HG03045 (cell line): ENCODE measurements around the gene GARIN1A.

Experiments used
- ATAC-seq: cut with Tn5 transposase; IDR thresholded peaks from one replicate; pipeline ENCODE4 v1.9.1; 2021; ENCODE audit warnings: mild to moderate bottlenecking, moderate library complexity; ENCODE audit not compliant: unreplicated experiment

The GARIN1A gene

DNA sequence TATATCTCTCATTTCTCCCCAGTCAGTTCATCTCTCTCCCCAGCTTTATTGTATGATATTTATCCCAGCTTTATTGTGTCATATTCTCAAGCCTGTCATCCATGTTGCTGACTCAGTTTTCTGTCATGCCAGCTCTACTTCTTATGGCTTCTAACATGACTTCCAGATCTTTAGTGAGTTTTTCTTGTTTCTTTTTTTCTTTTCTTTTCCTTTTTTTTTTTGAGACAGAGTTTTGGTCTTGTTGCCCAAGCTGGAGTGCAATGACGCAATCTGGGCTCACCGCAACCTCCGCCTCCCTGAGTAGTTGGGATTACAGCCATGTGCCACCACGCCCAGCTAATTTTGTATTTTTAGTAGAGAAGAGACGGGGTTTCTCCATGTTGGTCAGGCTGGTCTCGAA, 38.4 kb downstream of the GARIN1A start:
- no peak for ATAC-seq

DNA sequence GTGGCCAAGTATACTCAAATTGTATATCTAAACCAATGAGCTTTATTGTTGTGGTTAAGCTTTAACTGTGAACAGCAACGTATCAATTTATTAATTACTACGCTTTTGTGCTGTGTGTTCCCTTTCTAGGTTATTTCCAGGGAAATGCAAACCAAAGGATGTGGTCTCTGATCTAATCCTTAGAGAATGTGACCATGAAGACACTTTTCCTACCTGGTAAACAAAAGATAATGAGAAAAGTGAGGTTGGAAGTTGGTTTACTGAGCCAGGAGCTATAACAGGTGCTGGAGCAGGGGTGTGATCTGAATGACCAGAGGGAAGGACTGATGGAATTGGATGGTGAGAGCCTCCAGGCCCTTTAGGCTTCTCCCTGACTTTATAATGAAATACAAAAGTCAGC, 41.7 kb downstream of the GARIN1A start:
- ATAC-seq: no peak

DNA sequence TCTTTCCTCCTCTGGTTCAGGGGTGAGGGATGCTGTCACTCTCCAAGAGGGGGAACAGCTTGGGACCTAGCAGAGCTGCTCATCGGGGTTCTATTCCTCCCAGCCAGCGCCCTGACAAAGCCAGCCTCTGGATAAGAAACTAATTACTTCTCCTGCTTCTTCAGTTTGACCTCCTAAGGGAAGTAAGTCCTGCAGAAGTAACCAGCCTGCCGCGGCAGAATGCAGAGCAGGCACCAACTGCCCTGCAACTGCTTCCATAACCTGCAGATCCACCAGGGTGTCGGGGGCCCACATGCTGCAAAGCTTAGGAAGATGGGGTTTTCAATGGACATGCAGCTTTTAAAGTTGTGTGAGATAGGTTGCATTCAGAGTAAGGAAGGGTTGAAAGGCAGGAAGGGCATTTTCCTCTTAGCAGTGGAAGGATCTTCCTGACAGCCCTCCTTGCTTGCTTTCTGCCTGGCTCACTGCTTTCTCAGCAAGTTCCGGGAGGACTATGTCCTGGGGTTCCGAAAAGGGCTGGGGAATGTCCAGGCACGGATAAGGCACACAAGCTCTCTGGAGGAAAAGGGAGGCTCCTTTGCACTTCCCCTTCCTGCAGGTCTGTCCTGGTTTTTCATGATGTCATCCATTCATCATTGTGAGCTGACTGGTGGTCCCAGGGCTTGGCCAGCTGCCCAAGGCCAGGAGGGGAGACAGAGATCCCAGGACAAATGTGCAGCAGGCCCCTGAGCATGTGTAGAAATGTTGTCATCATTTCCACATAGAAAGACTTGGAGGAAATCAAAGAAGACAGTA, 42.8 kb downstream of the GARIN1A start:
- ATAC-seq: no peak

DNA sequence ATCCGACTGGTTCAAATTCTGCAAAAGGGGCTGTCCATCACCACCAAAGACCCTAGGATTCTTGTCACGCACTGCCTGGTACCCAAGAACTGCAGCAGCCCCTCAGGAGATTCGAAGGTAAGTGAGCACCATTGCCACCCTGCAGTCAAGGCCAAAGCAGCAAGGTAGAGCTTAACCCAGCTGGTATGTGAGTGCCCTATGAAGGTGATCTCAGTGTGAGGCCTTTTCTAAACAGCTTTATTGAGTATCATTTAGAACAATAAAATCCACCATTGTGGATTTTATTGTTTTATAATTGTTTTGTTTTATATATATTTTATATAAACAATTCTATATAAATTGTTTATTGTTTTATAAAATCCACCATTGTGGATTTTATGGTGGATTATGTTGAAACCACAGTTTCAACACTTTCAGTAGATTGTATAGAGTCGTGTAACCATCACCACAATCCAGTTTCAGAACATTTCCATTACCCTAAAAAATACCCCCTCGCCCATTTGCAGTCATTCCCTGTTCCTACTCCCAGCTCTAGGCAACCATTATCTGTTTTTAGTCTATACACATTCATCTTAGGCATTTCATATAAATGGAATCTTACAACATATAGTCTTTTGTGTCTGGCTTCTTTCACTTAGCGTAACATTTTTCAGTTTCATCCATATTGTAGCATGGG, 47.0 kb downstream of the GARIN1A start:
- ATAC-seq: no peak

DNA sequence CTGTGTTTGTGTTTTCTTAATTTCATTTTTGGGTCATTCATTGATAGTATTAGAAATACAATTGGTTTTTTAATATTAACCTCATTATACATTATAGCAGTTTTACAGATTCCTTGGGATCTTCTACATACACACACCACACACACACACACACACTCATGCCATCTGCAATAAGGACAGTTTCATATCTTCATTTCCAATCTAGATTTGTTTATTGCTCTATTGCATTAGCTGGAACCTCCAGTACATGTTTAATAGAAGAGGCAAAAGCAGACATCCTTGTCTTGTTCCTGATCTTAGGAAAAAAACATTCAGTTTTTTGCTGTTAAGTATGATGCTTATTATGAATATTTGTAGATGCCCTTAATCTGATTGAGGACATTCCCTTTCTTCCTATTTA, 49.3 kb downstream of the GARIN1A start:
- ATAC-seq: no peak
